IPS-11a (cell line): ENCODE measurements around the gene SPAG16.

Experiments
- H3K4me3 ChIP-seq: one replicate; pipeline ENCODE4 v1.5.1; 2013; ENCODE audit warnings: low read depth, low read length, control low read depth

The SPAG16 gene

GRCh38 chr2:214226061-214226460 lies 941.8 kb downstream of the SPAG16 start:
- no peak overlapping the region for H3K4me3 ChIP-seq

GRCh38 chr2:214232271-214232670 lies 948.0 kb downstream of the SPAG16 start:
- no peak overlapping the region for H3K4me3 ChIP-seq

GRCh38 chr2:214233164-214233563 lies 948.9 kb downstream of the SPAG16 start:
- H3K4me3 ChIP-seq: no peak overlapping the region

- H3K4me3 ChIP-seq: no peak overlapping the region
Measured at GRCh38 chr2:214242797-214243196, 958.5 kb downstream of the SPAG16 start.

GRCh38 chr2:214244847-214245246 lies 960.6 kb downstream of the SPAG16 start:
- no peak overlapping the region for H3K4me3 ChIP-seq

- H3K4me3 ChIP-seq: no peak overlapping the region
Measured at GRCh38 chr2:214246417-214246816, 962.2 kb downstream of the SPAG16 start.

GRCh38 chr2:214247531-214247930 lies 963.3 kb downstream of the SPAG16 start:
- H3K4me3 ChIP-seq: no peak overlapping the region

GRCh38 chr2:214255046-214255445 lies 970.8 kb downstream of the SPAG16 start:
- no peak overlapping the region for H3K4me3 ChIP-seq

- no peak overlapping the region for H3K4me3 ChIP-seq
Measured at GRCh38 chr2:214261683-214262082, 977.4 kb downstream of the SPAG16 start.

GRCh38 chr2:214264171-214264570 lies 979.9 kb downstream of the SPAG16 start:
- no peak overlapping the region for H3K4me3 ChIP-seq

GRCh38 chr2:214265991-214266489 lies 981.8 kb downstream of the SPAG16 start:
- no peak overlapping the region for H3K4me3 ChIP-seq

- no peak overlapping the region for H3K4me3 ChIP-seq
Measured at GRCh38 chr2:214277880-214278279, 993.6 kb downstream of the SPAG16 start.

- no peak overlapping the region for H3K4me3 ChIP-seq
Measured at GRCh38 chr2:214286011-214286410, 1001.7 kb downstream of the SPAG16 start.

- no peak overlapping the region for H3K4me3 ChIP-seq
Measured at GRCh38 chr2:214293593-214293992, 1009.3 kb downstream of the SPAG16 start.

GRCh38 chr2:214294426-214294825 lies 1010.2 kb downstream of the SPAG16 start:
- no peak overlapping the region for H3K4me3 ChIP-seq

GRCh38 chr2:214297423-214297822 lies 1013.2 kb downstream of the SPAG16 start:
- H3K4me3 ChIP-seq: no peak overlapping the region

- H3K4me3 ChIP-seq: no peak overlapping the region
Measured at GRCh38 chr2:214310319-214310718, 1026.1 kb downstream of the SPAG16 start.

GRCh38 chr2:214311031-214311533 lies 1026.8 kb downstream of the SPAG16 start:
- no peak overlapping the region for H3K4me3 ChIP-seq

- H3K4me3 ChIP-seq: no peak overlapping the region
Measured at GRCh38 chr2:214311931-214312749, 1027.9 kb downstream of the SPAG16 start.

GRCh38 chr2:214315324-214315723 lies 1031.1 kb downstream of the SPAG16 start:
- no peak overlapping the region for H3K4me3 ChIP-seq

- no peak overlapping the region for H3K4me3 ChIP-seq
Measured at GRCh38 chr2:214320211-214320610, 1035.9 kb downstream of the SPAG16 start.

GRCh38 chr2:214322662-214323061 lies 1038.4 kb downstream of the SPAG16 start:
- H3K4me3 ChIP-seq: no peak overlapping the region
